Upper lobe of left lung (tissue), 4 donors: ENCODE results near the gene MX2.

Source experiments
- POLR2A ChIP-seq, 4 donors: fragments of 450-650 bp; IDR thresholded peaks; one replicate each; pipeline ENCODE4 v1.5.1; 2016 to 2017; ENCODE audit warnings: antibody characterized with exemption in 4 of 4, mild to moderate bottlenecking in 2 of 4
- POLR2AphosphoS5 ChIP-seq, 2 donors: sonication (generic); formaldehyde crosslinking; IDR thresholded peaks; one replicate each; pipeline ENCODE4 v1.5.1; 2017; ENCODE audit warnings: antibody characterized with exemption in 2 of 2
- TF ChIP-seq, protein P1 (sequence below), 6 experiments: fragments of 450-650 bp in 4 of 6; fragments of 200-600 bp in 2 of 6; sonication (generic) in 2 of 6; IDR thresholded peaks; one replicate each; pipeline ENCODE4 v1.5.1; 2016 to 2019; ENCODE audit warnings: antibody characterized with exemption in 6 of 6

GRCh38 chr21:41337515-41337914 lies 24.3 kb upstream of the MX2 start:
- TF ChIP-seq POLR2A (IDR thresholded peaks at IDR 0.05): no peak
- TF ChIP-seq, protein P1, sequence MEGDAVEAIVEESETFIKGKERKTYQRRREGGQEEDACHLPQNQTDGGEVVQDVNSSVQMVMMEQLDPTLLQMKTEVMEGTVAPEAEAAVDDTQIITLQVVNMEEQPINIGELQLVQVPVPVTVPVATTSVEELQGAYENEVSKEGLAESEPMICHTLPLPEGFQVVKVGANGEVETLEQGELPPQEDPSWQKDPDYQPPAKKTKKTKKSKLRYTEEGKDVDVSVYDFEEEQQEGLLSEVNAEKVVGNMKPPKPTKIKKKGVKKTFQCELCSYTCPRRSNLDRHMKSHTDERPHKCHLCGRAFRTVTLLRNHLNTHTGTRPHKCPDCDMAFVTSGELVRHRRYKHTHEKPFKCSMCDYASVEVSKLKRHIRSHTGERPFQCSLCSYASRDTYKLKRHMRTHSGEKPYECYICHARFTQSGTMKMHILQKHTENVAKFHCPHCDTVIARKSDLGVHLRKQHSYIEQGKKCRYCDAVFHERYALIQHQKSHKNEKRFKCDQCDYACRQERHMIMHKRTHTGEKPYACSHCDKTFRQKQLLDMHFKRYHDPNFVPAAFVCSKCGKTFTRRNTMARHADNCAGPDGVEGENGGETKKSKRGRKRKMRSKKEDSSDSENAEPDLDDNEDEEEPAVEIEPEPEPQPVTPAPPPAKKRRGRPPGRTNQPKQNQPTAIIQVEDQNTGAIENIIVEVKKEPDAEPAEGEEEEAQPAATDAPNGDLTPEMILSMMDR (IDR thresholded peaks at IDR 0.05): no peak
- TF ChIP-seq POLR2AphosphoS5 (IDR thresholded peaks at IDR 0.05): no peak
